ENCODE measurements around the gene GOLGA6B.
"Not testable (repeated sequence)": the region's sequence is repeated elsewhere in the genome, so short reads cannot be mapped to it uniquely, and the experiment has no call there.

GOLGA6B gene

GRCh38 chr15:72639759-72640483, 14.6 kb upstream of the GOLGA6B start:
- not testable (repeated sequence) for H3K4me1 Mint-ChIP-seq (ENCODE audit: low read depth); H3K4me3 Mint-ChIP-seq; H3K36me3 Mint-ChIP-seq (ENCODE audit: low read depth); H3K27ac Mint-ChIP-seq; H3K27me3 Mint-ChIP-seq; H3K9me3 Mint-ChIP-seq

GRCh38 chr15:72642271-72642670, 12.2 kb upstream of the GOLGA6B start:
- H3K27me3 Mint-ChIP-seq; H3K4me1 Mint-ChIP-seq (ENCODE audit: low read depth); H3K36me3 Mint-ChIP-seq (ENCODE audit: low read depth); H3K9me3 Mint-ChIP-seq; H3K27ac Mint-ChIP-seq; H3K4me3 Mint-ChIP-seq: not testable (repeated sequence)

DNA sequence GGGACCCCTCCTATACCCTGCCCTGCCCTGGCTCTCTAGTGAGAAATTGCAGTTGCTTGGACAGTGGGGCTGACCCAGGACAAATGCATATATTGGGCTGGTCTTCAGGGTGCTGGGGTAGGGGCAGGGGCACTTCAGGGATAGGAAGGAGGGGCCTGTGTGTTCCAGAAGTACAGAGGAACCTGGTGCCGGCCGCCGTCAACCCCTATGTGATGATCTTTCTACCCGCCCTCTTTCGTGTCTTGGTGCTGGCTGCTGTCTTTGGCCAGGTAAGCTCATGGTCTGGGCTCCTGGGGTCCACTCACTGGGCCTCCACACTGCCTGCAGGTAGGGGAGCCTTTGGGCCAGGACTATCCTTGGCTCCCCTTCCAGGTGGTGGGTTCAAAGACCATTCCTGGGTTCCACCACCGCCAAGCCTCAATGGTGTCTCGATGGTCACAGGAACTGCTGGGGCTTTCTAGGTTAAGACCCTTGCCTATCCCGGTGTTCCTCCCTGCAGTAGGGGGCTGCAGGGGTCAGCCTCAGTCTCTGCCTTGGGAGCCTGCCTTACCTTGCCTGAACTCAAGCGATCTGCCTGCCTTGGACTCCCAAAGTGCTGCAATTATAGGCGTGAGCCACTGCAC, 5.8 kb upstream of the GOLGA6B start:
- not testable (repeated sequence) for H3K4me3 Mint-ChIP-seq; H3K27me3 Mint-ChIP-seq; H3K9me3 Mint-ChIP-seq; H3K27ac Mint-ChIP-seq; H3K4me1 Mint-ChIP-seq (ENCODE audit: low read depth); H3K36me3 Mint-ChIP-seq (ENCODE audit: low read depth)

- H3K4me3 Mint-ChIP-seq; H3K36me3 Mint-ChIP-seq (ENCODE audit: low read depth); H3K27ac Mint-ChIP-seq; H3K9me3 Mint-ChIP-seq; H3K4me1 Mint-ChIP-seq (ENCODE audit: low read depth); H3K27me3 Mint-ChIP-seq: not testable (repeated sequence)
Observed at GRCh38 chr15:72656014-72656413, 1.5 kb downstream of the GOLGA6B start.

DNA sequence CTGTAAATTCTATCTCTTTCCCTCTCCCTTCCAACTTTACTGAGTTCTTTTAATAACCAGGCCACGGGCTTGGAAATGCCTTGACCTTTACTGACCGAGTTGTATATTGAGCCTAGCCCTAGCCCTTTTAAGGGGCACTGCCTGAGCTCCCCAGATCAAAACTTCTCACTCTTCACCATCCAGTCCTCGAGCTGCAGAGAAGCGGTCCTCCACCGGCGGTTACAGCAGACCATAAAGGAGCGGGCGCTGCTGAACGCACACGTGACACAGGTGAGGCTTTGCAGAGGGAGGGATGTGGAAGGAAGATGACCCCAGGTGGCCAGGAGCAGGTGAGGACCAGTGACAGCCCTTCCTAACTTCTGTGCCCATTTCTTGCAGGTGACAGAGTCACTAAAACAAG, 6.6 kb downstream of the GOLGA6B start:
- H3K27ac Mint-ChIP-seq; H3K9me3 Mint-ChIP-seq; H3K27me3 Mint-ChIP-seq; H3K4me3 Mint-ChIP-seq; H3K36me3 Mint-ChIP-seq (ENCODE audit: low read depth); H3K4me1 Mint-ChIP-seq (ENCODE audit: low read depth): not testable (repeated sequence)

DNA sequence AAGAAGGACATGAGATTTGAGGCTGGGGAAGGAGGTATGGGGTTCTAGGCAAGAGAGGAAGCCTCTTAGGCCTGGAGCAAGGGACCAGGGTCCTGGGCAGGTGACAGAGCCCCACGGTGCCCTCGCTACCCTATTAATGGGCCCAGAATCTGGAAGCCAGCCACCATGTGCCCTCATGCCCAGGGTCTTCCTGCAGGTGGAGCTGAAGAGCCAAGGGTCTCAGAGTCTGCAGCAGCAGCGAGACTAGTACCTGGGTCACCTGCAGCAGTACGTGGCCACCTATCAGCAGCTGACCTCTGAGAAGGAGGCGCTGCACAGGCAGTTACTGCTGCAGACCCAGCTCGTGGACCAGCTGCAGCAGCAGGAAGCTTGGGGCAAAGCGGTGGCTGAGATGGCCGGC, 9.4 kb downstream of the GOLGA6B start:
- not testable (repeated sequence) for H3K9me3 Mint-ChIP-seq; H3K4me3 Mint-ChIP-seq; H3K27me3 Mint-ChIP-seq; H3K27ac Mint-ChIP-seq; H3K36me3 Mint-ChIP-seq (ENCODE audit: low read depth); H3K4me1 Mint-ChIP-seq (ENCODE audit: low read depth)

- H3K27ac Mint-ChIP-seq; H3K9me3 Mint-ChIP-seq; H3K36me3 Mint-ChIP-seq (ENCODE audit: low read depth); H3K27me3 Mint-ChIP-seq; H3K4me1 Mint-ChIP-seq (ENCODE audit: low read depth); H3K4me3 Mint-ChIP-seq: not testable (repeated sequence)
Observed at GRCh38 chr15:72665706-72666105, 11.2 kb downstream of the GOLGA6B start.

DNA sequence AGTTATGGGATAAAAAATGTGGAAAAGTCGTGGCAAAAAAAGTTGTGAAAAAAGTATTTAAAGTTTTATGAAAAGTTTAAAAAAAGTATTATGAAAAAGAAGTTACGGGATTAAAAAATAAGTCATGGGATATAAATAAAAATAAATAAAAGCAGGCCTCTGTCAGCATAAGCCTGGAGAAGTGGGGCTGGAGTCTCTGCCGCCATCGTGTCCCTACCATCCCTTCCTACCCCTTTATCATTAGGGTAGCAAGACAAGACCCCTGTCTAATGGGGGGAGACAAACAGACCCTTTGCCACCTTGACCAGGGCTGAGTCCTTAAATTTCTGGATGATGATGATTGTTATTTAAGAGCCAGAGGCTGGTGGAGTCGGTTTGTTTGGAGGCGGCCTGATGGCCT, 15.3 kb downstream of the GOLGA6B start:
- not testable (repeated sequence) for H3K36me3 Mint-ChIP-seq (ENCODE audit: low read depth); H3K9me3 Mint-ChIP-seq; H3K27ac Mint-ChIP-seq; H3K4me1 Mint-ChIP-seq (ENCODE audit: low read depth); H3K4me3 Mint-ChIP-seq
- H3K27me3 Mint-ChIP-seq: peaks cover 15% of the 10 kb centered on the region

DNA sequence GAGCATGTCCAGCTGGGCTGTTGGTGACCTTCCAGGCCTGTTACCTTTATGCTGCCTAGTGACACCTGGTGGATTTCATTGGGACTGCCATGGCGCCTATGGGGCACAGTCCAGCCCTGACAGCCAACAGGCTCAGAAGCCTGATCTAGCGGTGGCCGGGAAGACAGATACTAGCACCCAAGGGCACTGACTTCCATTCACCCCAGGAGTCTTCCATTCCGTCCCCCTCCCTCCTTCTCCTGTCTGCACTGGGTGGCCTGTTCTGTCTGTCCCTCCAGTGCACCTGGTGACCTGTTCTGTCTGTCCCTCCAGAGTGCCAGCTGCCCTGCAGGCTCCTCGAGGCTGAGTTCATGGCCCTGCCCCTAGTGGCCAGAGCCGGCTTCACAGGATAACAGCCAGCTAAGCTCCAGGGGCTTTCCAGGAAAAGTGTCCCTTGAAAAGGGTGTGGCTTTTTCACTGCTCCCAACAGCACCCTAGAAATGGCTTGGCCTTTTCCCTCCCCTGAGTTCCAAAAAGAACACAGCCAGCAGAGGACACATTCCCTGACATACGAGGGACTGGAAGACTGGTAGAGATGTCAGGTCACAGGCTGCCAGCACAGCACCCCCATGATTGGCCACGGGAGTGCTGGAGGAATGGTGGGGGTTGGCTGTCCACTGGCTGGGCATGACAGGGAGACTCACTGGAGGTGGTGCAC, 16.3 kb downstream of the GOLGA6B start:
- H3K9me3 Mint-ChIP-seq; H3K4me1 Mint-ChIP-seq (ENCODE audit: low read depth); H3K36me3 Mint-ChIP-seq (ENCODE audit: low read depth); H3K27ac Mint-ChIP-seq: not testable (repeated sequence)
- H3K4me3 Mint-ChIP-seq: peak overlapping the region; percentile 58
- peaks cover 15% of the 10 kb centered on the region for H3K27me3 Mint-ChIP-seq

GRCh38 chr15:72671525-72671924, 17.0 kb downstream of the GOLGA6B start:
- Mint-ChIP-seq H3K9me3 (no peaks in the 10 kb centered on the region), H3K4me1 (ENCODE audit: low read depth) (peaks cover 9% of the 10 kb centered on the region), H3K27me3 (peaks cover 16% of the 10 kb centered on the region), H3K4me3 (no peak overlapping the region), H3K36me3 (ENCODE audit: low read depth) (no peaks in the 10 kb centered on the region), H3K27ac (no peak overlapping the region)

DNA sequence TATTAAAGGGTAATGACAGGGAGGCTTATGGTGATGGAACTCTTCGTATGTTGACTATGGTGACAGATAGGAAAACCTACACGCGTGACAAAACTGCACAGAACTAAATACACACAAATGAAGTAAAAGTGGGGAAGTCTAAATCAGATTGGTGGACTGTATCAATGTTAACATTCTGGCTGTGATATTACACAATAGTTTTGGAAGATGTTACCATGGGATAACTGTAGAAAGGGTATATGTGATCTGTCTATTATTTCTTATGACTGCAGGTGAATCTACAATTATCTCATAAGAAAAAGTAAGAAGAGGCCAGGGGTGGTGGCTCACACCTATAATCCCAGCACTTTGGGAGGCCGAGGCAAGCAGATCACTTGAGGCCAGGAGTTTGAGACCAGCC, 22.3 kb downstream of the GOLGA6B start:
- H3K27me3 Mint-ChIP-seq: peaks cover 18% of the 10 kb centered on the region
- no peaks in the 10 kb centered on the region for H3K4me1 Mint-ChIP-seq (ENCODE audit: low read depth)
- no peak overlapping the region for H3K27ac Mint-ChIP-seq
- no peaks in the 10 kb centered on the region for H3K36me3 Mint-ChIP-seq (ENCODE audit: low read depth)
- H3K9me3 Mint-ChIP-seq: no peaks in the 10 kb centered on the region
- no peak overlapping the region for H3K4me3 Mint-ChIP-seq

DNA sequence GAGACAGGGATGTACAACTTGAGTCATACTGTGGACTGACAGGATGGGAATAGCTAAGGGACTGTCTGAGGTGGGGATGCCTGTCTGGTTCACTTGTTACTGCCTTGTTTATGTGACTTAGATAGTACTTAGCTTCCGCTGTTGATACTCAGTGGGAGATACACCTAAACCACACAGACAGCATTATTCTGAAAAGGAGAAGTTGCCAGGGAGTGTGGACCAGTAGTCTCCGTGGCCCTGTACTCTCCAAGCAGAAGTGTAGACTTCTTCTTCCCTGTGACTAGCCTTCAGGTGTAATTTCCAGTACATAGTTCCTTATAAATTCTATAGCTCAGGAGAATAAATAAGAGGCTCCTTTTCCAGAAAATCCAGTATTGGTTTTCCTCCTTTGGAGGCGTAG, 26.4 kb downstream of the GOLGA6B start:
- Mint-ChIP-seq H3K9me3 (no peaks in the 10 kb centered on the region), H3K27ac (no peak overlapping the region)

DNA sequence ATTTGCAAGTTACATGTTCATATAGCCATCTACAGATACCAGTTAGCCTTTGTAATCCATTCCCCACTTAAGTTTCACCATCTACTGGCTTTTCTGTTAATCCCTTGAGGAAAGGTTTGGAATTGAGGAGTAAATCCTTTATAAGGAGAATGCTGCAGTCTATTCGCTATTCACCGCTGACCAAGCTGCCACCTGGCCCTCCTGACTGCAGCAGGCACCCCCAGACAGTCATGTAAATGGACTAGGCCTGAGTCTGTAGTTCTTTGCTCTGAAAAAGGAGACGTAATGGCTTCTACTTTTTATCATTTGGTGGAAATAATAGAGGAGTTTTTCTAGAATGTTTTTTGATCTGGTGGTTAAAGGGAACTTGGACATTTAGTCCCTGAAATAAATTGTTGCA, 28.3 kb downstream of the GOLGA6B start:
- Mint-ChIP-seq H3K36me3 (ENCODE audit: low read depth) (no peaks in the 10 kb centered on the region), H3K4me1 (ENCODE audit: low read depth) (peaks cover 16% of the 10 kb centered on the region), H3K9me3 (no peaks in the 10 kb centered on the region), H3K4me3 (no peak overlapping the region), H3K27me3 (peaks cover 3% of the 10 kb centered on the region), H3K27ac (no peak overlapping the region)

More for the DNA sequence above, 26.4 kb downstream of the GOLGA6B start:
- H3K27me3 Mint-ChIP-seq: peaks cover 13% of the 10 kb centered on the region
- H3K4me1 Mint-ChIP-seq (ENCODE audit: low read depth): peaks cover 7% of the 10 kb centered on the region
- no peaks in the 10 kb centered on the region for H3K36me3 Mint-ChIP-seq (ENCODE audit: low read depth)
- no peak overlapping the region for H3K4me3 Mint-ChIP-seq

DNA sequence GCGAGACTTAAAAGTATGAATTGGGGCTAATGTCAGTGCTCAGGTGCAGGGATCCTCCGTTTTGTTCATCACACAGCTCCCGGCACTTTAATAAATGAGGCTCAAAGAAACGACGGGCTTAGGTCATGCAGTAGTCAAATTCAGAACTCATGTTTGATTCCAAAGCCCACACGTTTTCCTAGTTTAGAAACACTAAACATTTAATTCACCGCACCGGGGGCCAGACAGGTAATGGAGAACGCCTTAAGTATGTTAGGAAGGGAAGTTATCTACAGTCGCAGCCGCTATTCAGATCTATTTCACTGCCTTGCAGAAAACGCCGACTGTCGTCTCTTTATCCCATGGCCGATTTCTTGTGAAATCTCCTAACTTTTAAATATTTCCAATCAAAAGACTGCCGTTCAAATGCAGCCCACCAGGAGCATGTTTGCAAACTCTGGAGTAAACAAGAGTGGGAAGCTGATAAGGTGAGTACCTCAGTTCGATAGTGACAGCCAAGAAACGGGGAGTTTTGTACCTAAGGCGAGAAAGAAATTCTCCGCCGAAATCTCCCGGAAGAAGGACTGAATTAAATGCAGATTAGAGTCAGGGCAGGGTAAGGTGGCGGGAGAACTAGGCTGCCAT, 30.9 kb downstream of the GOLGA6B start:
- no peaks in the 10 kb centered on the region for H3K27me3 Mint-ChIP-seq
- H3K4me1 Mint-ChIP-seq (ENCODE audit: low read depth): peaks cover 16% of the 10 kb centered on the region
- H3K4me3 Mint-ChIP-seq: peak overlapping the region; percentile 91
- H3K9me3 Mint-ChIP-seq: no peaks in the 10 kb centered on the region
- peak overlapping the region; percentile 97 for H3K27ac Mint-ChIP-seq
- no peaks in the 10 kb centered on the region for H3K36me3 Mint-ChIP-seq (ENCODE audit: low read depth)

GRCh38 chr15:72685925-72686794, 31.7 kb downstream of the GOLGA6B start, which contains the start of the genes BBS4 and HIGD2B:
Gene BBS4, plus strand, starts transcription at chr15:72686207. Its CDS starts 21 bp downstream, at chr15:72686228.
Gene HIGD2B, minus strand, starts transcription at chr15:72686182. Its CDS starts 9,808 bp downstream, at chr15:72676374.
- Mint-ChIP-seq H3K27me3 (no peaks in the 10 kb centered on the region), H3K9me3 (no peaks in the 10 kb centered on the region), H3K4me3 (peak within 1 kb of the TSS; percentile 91), H3K36me3 (ENCODE audit: low read depth) (no peaks in the 10 kb centered on the region), H3K27ac (peak within 1 kb of the TSS; percentile 97), H3K4me1 (ENCODE audit: low read depth) (peaks cover 16% of the 10 kb centered on the region)
